Smooth muscle cell of the brain vasculature (primary cell): Measurements from ENCODE around the gene P2RX3.
A peak's percentile ranks its signal among the peaks of the same experiment; 100 is the strongest.

Experiments used
- DNase-seq: peaks from one replicate; pipeline ENCODE4 v3.0.0-alpha.2; 2012; ENCODE audit warnings: low read depth, low spot score

Gene P2RX3

GRCh38 chr11:57370251-57370650 is 32.1 kb downstream of the P2RX3 start:
- no peak for DNase-seq

GRCh38 chr11:57370941-57371340 is 32.8 kb downstream of the P2RX3 start:
- no peak for DNase-seq

- DNase-seq, result no peak
Observed at GRCh38 chr11:57373146-57373545, 35.0 kb downstream of the P2RX3 start.

- no peak for DNase-seq
Observed at GRCh38 chr11:57374966-57375365, 36.8 kb downstream of the P2RX3 start.

GRCh38 chr11:57375490-57375889 is 37.3 kb downstream of the P2RX3 start:
- no peak for DNase-seq

GRCh38 chr11:57376095-57377090 is 38.2 kb downstream of the P2RX3 start:
- DNase-seq, result no peak

GRCh38 chr11:57377107-57377506 is 39.0 kb downstream of the P2RX3 start:
- no peak for DNase-seq

GRCh38 chr11:57378186-57378585 is 40.0 kb downstream of the P2RX3 start:
- DNase-seq, result no peak

GRCh38 chr11:57379732-57380131 is 41.6 kb downstream of the P2RX3 start:
- DNase-seq, result peak; percentile 6

GRCh38 chr11:57380975-57381374 is 42.8 kb downstream of the P2RX3 start, which contains the start of gene PRG3:
PRG3 (minus strand) TSS chr11:57381150; CDS start chr11:57380708, 442 bp downstream.
- no peak for DNase-seq

GRCh38 chr11:57386178-57386940 is 48.2 kb downstream of the P2RX3 start:
- peak; percentile 18 for DNase-seq

- DNase-seq, result peak; percentile 26
Observed at GRCh38 chr11:57387289-57388030, 49.3 kb downstream of the P2RX3 start.

GRCh38 chr11:57390535-57390934 is 52.4 kb downstream of the P2RX3 start, which contains the start of gene PRG2:
PRG2 (minus strand) TSS chr11:57390650; CDS start chr11:57389944, 706 bp downstream.
- no peak for DNase-seq

GRCh38 chr11:57391111-57391510 is 53.0 kb downstream of the P2RX3 start:
- DNase-seq, result no peak

GRCh38 chr11:57391539-57391938 is 53.4 kb downstream of the P2RX3 start:
- DNase-seq, result no peak

GRCh38 chr11:57392066-57392762 is 54.1 kb downstream of the P2RX3 start:
- DNase-seq, result no peak

GRCh38 chr11:57392763-57393105 is 54.6 kb downstream of the P2RX3 start:
- DNase-seq, result no peak

- DNase-seq, result no peak
Observed at GRCh38 chr11:57394203-57394965, 56.2 kb downstream of the P2RX3 start.

GRCh38 chr11:57395905-57396623 is 57.9 kb downstream of the P2RX3 start:
- DNase-seq, result no peak

- no peak for DNase-seq
Observed at GRCh38 chr11:57396744-57397143, 58.6 kb downstream of the P2RX3 start.
